HG02870 (cell line): ENCODE data around the gene MITF.

Experiments
- ATAC-seq: cut with Tn5 transposase; IDR thresholded peaks from one replicate; pipeline ENCODE4 v1.9.1; 2021; ENCODE audit warnings: mild to moderate bottlenecking, moderate library complexity; ENCODE audit not compliant: unreplicated experiment

The MITF gene

DNA sequence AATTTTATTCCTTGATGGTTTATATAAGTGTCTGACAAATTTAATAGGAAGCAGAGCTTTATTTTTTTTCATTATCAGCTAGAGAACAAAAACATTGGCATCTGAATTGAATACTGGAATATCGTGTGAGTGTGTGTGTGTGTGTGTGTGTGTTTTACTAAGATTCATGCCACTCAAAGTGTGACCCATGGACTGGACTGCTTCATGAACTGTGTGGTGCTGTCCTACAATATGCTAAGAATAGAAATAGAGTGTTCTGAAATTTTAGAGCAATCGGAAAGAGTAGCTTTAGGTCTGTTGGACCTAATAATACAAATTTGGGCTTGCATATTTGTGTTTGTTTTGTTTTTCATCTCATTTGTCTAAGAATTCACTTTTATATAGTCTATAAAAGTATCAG, 89.6 kb downstream of the MITF start:
- no peak for ATAC-seq

DNA sequence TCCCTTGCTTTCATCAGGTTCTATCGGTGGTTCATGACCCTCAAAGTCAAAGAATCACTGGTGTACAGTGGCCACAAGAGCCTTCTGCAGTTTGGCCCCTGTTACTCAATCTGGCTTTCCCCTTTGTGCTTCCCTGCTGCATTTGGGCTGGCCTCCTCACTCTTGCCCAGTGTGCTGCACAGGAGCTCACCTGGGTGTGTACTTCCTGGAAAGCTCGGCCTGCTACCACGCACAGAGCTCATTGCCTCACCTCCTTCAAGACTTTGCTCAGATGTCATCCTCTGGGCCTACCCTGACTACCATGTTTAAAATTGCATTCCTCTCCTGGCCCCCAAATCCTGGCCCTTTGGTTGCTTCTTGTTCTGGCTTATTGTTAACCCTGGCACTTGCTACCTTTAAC, 90.9 kb downstream of the MITF start:
- no peak for ATAC-seq

DNA sequence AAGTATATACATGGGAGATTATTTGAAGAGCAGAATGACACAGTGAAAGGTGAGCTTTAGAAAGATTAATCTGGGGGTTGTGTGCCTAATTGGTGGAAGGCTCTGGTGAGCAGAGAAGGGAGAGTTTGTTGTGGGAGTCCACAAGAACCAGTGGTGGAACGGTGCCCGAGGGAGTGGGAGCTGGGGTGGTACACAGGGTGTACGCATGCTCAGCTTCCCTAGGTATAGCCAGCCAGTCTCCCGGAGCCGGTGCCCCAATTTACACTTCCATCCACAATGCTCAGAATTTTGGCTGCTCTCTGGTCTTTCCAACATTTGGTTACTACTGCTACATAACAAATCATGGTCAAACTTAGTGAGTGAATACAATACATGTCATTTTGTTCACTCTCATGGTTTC, 92.5 kb downstream of the MITF start:
- ATAC-seq = no peak

DNA sequence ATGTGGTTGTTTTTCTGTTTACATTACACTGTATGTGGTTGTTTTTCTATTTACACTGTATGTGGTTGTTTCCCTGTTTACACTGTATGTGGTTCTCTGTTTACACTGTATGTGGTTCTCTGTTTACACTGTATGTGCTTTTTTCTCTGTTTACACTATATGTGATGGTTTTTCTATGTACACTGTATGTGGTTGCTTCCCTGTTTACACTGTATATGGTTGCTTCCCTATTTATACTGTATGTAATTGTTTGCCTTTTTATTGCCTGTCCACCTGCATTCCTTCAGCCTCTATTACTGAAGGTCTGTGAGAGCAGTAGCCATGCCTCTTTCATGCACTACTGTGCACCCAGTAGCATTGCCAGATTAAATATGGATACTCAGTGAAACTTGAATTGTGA, 94.3 kb downstream of the MITF start:
- no peak for ATAC-seq

DNA sequence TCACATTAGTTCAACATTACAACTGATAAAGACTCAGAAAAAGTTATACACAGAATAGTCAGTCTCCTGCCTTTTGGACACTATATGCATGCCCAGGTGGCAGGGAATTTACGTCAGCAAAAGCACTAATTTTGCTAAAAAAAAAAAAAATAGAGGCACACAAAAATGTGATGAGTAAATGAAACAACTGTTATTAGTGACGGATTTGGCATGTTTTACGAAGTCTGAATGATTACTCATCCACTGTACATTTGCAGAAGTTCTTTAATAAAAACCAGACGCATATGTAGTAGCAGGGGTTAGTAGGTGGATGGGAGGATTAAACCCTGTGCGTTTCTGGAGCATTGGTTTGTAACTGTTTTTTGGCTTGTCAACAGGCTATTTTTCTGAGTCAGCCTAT, 99.0 kb downstream of the MITF start:
- ATAC-seq = no peak

DNA sequence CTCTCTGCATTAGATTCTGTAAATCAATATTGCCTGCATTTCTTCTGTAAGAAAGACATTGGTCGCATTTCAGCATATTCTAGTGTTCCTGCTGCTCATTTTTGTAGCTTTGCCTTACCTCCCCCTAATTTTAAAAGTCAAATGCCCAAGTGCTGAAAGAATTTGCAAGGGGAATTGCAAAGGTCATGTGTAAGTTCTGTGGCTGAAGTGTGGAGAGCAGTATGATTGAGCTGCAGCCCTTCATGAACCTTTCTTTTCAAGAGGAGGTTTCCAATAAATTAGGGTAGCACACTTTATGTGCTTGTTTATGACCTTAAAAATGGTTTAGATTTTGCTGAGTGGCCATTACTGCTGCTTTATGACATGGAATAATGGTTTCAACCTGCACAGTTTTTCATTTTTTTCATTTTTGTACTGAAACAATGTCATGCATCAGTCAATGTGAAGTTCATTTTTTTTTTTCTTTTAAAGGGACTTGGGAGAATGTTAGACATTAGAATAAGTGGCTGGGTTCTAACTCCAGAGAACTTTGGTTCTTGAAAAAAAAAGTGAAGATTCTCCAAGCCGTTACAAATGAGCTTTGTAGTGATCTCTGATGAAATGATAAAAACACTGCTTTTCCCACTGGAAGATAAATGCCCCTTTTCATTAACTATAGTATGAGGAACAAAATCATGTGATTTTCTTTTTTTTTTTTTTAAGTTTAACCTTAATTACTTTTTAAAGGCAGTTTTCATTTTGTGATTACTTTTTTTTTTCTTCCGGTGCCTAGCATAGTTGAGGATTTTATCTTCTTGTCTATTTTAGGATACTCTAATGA, 99.6 kb downstream of the MITF start:
- no peak for ATAC-seq

DNA sequence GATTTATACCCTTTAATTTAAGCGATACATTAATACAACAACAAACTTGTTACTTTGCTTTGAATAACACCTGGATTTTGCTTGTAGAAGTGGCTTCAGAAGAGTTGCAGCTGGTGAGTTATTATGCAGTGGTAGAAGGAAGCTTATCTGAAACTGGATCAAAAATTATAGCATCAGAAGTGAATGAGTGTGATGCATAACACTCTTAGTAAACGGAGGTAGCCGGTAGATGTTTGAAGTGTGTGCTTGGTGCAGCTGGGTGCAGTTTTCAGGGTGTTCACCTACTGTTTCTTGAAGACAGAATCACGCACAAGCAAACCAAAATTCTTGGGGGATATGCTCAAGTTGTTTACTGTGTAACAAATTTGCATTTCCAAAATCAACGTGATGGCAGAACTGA, 103.1 kb downstream of the MITF start:
- ATAC-seq = no peak

DNA sequence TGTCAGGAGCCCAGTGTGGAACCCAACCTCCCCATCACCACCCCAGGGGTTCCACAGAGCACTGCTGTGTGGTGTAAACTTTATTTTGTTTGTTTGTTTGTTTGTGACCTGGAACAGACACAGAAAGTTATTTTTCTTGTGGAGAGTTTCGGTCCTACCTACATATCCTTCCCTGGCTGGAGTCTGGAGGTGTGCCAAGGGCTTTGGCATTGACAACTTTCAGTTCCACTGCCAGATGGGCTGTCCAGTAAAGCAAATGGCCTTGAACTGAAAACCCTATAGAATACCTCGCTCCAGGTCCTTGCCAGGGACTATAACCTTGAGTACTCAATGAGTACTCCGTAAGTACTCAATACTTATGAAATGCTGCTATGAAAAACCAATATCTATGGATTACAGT, 103.5 kb downstream of the MITF start:
- ATAC-seq = no peak

DNA sequence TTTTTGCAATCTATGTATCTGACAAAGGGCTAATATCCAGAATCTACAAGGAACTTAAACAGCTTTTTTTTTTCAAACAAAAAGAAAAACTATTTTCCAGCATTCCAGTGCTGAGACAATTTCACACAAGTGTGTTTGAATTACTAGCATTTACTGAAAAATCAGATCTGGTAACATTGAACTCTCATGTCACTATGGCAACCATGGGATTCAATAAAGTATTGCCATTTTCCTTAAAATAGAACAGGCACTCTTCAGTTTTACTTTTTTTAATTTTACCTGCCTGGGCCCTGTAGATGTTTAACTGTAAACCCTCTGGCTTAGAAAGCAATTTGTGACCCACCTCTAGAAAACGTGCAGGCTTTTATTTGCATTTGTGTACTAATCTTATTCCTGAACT, 105.4 kb downstream of the MITF start:
- no peak for ATAC-seq

DNA sequence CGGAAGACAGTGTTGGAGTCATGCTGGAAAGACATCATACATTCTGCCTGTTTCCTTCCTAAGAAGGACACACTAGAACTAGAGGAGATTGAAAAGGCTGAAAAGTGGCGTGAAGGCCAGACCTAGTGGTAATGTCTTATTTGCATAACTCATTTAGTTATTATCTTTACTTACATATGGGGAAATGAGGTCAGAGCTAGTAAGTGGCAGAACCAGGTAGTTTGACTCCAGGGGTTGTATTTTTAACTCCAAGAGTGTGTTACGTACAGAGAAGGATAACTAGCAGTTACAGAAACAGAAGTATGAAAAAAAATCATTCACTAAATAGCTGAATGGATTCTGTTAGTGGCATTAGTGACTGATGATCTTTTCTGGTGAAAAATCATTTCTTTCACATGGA, 108.0 kb downstream of the MITF start:
- no peak for ATAC-seq

DNA sequence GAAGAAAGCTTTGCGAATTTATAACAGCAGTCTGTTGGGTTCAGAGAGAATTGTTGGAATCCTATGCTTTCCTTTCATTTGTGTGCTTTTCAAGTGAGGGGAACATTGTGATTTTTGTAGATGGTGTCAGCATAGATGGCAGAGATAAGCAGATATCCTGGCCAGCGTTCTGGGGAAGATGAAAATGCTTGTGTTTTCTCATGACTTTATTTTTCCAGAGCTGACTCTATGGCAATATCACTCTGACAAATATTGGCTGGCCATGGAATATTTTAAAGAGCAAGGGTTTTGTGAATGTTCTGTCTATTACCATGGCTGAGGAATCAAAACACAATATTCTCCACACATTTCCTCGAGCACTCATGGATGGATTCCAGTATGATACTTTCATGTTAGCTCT, 108.8 kb downstream of the MITF start:
- no peak for ATAC-seq

DNA sequence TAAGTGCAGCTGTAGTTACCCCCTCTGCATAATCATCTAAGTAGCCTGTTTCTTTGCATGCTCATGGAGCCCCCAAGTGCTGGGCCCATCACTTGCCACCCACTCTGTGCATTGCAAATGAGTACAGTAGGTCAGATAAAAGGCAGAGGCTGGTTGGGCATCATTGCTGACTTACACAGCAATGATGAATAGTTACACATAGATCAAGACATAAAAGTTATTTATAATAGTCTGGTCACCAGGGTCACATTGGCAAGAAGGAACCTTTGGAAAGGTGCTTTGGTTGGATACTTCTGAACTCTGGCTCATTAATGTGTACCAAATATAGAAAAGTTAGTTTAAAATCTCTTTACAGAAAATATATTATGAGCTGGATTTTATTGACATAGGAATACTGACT, 111.6 kb downstream of the MITF start:
- no peak for ATAC-seq

DNA sequence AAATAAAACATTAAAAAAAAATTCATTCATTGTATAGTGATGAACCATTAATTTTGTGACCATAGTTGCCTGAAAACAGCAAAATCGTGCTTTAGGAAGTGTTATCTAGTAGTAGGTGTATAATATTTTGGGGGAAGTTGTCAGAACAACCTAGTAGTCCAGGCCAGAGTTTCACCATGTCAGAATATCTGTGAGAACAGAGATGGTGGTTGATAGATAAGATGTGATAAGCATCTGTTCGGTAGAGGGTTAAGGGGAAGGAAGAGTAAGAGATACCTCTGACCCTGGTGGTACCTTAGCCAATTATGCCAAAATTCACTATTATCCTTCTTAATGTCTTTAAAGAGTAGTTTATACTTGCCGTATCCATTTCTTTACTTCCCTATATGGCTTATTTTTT, 113.8 kb downstream of the MITF start:
- ATAC-seq = no peak

DNA sequence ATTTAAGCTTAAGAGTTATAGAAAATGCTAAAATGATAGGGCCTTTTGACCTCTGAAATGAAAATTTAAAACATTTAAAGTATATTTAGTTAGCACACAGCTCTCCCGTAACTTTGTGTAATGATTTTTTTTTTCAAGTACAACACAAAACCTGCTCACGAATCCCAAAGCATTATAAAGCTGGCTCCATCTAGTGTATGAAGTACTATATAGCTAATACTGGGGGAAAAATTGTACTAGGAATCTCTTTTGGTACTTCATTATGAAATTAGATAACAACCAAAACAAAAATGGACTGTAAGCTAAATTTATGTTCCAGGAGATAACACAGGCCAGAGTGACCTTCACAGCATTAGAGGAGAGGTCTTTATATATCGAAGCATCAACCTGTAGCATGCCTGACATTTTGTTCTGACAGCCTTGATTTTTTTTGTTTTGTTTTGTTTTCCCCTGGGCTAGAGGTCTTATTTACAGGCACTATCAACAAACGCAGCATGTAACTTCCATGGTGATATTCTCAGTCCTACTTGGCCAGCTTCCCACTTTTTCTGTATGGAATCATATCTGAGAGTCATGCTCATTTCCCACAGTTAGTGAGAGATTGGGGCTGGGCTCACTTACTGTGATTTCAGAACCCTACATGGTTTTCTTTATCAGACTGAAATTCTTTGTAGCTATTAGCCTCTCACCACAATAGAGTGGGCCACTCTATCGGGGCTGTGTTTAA, 116.3 kb downstream of the MITF start:
- ATAC-seq = no peak

DNA sequence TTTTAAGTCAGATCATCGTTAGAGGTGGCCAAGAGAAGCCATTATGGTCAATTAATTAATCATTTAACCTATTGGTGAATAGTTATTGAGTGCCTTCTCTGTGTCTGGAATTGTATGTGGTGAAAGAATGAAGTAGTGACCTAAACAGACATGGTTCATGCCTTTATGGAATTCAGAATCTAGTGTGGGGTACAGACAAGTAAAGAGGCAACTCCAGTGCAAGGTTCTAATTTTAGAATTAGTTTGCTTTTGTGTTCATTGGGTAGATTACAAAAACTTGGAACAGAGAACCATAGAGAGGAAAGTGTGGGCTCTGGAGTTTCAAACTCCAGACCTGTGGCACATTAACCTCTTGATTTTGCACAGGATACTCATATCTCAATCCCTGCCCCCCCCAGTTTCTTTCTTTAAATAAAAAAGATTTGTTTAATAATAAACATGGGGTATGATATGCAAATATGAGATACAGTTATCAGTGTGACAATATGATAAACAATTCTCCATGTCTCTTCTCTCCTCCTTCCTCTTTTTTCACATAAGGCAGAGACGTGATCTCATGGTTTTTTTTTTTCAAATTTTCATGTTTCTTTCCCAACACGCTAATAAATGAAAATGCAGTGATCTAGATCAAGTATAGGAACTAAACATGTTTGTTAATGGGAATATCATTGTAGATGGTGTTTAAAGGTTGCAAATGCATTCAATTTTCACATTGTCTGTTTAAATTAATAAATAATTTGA, 117.9 kb downstream of the MITF start:
- ATAC-seq = no peak

DNA sequence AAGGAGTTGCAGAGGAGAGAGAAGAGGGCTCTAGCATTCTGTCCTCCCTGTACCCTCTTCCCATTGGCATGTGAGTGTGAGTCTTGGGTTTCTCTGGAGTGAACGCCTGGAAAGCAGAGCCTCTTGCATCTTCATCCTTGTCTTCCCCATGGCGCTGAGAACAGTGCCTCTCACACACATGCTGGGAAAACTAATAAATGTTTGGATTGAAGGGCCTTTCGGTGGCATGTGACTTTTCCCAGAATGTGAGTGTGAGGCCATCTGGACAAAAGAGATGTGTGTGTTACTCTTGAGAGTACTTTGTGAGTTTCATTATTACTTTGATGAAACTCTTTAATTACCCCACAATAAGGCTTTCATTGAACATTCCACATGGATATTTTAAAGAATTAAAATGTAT, 122.3 kb downstream of the MITF start:
- ATAC-seq = no peak

DNA sequence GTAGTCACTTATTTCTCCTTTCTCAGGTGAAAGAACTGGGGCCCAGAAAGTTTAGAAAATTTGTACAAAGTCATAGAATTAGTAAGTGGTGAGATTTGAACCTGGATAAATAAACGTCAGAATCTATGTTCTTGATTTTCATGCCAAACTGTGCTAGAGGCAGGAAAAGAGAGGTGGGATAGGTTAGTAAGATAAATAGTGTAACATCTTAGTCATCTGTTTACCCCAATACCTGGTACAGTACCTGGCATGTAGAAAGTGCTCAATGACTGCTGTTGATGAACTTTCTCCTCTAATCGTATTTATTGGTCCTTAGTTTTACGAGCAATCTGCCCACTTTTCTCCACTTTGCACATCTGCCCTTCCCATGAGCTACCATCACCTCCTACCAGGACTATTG, 124.9 kb downstream of the MITF start:
- ATAC-seq = no peak

DNA sequence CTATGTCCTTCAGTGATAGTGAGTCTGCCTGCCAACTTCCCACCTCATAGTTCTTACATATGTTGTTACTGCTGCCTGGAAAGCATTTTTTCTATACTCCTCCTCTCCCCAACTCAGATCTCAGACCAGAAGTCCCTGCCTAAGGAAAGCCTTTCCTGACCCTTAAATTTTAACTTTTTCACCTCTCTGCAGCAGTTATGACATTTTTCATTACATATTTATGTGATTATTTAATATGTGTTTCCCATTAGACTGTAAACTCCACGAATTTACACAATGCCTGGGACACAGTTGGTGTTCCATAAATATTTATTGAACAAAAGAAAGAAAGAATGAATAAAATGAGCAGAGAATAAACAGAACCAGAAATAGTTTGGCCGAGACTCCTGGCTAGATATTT, 125.5 kb downstream of the MITF start:
- no peak for ATAC-seq

DNA sequence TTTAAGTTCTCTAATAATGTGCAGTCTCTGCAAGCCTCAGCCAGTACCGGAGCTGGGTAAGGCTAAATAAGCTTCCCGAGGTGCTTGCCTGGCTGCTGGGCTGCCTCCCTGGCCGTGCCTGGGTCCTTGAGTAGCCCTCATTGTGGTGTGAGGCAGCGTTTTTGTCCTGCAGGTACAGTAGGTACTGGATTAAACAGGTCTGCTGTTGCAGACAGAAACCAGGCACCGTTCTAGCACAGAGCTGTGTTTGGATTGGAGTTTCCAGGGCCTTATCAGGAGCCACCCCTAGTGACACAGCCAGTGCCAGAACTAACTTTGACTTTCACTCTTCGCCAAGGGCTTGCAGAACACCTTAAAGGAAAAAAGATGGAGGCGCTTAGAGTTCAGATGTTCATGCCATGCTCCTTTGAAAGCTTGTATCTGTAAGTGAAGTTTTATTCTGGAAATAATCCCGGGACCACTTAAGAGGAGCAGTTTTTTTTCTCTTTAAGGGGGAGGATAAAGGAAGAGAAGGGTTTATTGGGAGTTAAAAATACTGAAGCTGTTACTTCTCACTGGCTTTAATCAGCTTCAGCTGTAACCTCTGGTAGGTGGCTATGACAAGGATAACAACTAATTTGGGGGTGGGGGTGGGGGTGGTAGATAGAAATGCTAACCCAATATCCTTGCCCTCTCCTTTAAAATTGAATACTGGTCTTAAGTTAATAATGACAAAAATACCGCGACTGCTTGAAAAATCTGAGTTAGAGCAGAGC, 126.8 kb downstream of the MITF start:
- ATAC-seq = no peak

DNA sequence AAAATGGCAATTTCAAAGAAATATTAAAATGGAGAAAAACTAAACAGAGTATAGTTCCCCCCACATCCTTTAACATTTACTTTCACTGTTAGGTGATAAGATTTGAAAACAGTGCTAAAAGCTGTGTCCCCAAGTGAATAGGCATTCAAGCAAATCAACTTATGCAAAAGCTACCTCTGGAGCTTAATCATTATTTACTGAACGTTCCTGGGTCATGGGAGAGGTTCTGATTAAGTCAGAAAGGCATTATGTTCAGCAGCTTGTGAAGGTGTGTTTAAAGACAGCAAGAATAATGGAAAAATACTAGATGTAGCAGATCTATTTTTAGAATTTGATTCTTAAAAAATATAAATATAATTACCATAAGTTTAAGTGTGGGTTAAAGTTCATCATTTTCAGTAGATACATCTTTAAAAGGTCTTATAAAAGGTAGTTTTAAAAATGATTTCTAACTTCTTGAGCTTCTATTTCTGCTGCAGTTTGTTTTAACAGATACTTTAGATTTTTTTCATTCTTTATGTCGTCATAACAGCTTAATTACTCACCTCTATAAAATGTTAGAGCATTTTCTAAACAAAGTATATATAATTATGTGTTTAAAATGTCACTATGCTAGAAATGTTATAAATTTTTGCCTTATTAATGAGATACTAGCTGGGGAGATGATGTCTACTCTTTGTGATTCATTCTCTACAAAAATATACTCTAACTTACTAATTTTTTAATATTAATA, 127.9 kb downstream of the MITF start:
- ATAC-seq = no peak
